Neuronal stem cell (in vitro differentiated cells): ENCODE results near the gene ZDHHC16.

ENCODE experiments used
- DNase-seq: peaks from one replicate; pipeline ENCODE4 v3.0.0-alpha.2; 2013; ENCODE audit warnings: low spot score
- H2AFZ ChIP-seq: one replicate; pipeline ENCODE4 v1.6.1; 2013; ENCODE audit warnings: mild to moderate bottlenecking, low read length, inconsistent platforms
- H2AK5ac ChIP-seq: 2 replicates; pipeline ENCODE4 v1.6.1; 2013; ENCODE audit warnings: low read depth, mild to moderate bottlenecking, inconsistent platforms, low read length, moderate library complexity, mixed read lengths
- H2BK120ac ChIP-seq: 2 replicates; pipeline ENCODE4 v1.6.1; 2013; ENCODE audit warnings: low read depth, mild to moderate bottlenecking, inconsistent platforms, low read length, moderate library complexity, mixed read lengths
- H2BK12ac ChIP-seq: one replicate; pipeline ENCODE4 v1.6.1; 2013; ENCODE audit warnings: low read length, inconsistent platforms
- H2BK15ac ChIP-seq: 2 replicates; pipeline ENCODE4 v1.6.1; 2013; ENCODE audit warnings: mild to moderate bottlenecking, low read length, inconsistent platforms, mixed read lengths
- H2BK5ac ChIP-seq: one replicate; pipeline ENCODE4 v1.6.1; 2013; ENCODE audit warnings: inconsistent platforms, mild to moderate bottlenecking, low read length, moderate library complexity
- H3K14ac ChIP-seq: one replicate; pipeline ENCODE4 v1.6.1; 2013; ENCODE audit warnings: low read length, inconsistent platforms
- H3K18ac ChIP-seq: 2 replicates; pipeline ENCODE4 v1.6.1; 2013; ENCODE audit warnings: low read length, inconsistent platforms
- H3K23ac ChIP-seq: 2 replicates; pipeline ENCODE4 v1.6.1; 2013; ENCODE audit warnings: low read depth, mild to moderate bottlenecking, mixed read lengths, low read length, inconsistent platforms; ENCODE audit not compliant: poor library complexity
- H3K27ac ChIP-seq: replicated peaks from 3 replicates; pipeline ENCODE4 v1.5.1; 2013; ENCODE audit warnings: low read length, inconsistent platforms
- H3K27me3 ChIP-seq, 3 experiments: 2 replicates each; pipeline ENCODE4 v1.6.1; 2013; ENCODE audit warnings: low read length in 3 of 3, mild to moderate bottlenecking in 2 of 3, inconsistent platforms in 1 of 3, low read depth in 1 of 3, mixed read lengths in 1 of 3, moderate library complexity in 1 of 3; ENCODE audit not compliant: control insufficient read depth in 3 of 3, insufficient read depth in 3 of 3
- H3K36me3 ChIP-seq, 2 donors: replicated peaks in 1 of 2; 2 replicates each; pipeline ENCODE4 v1.6.1; 2013; ENCODE audit warnings: low read length in 2 of 2; ENCODE audit not compliant: control insufficient read depth in 2 of 2, insufficient read depth in 2 of 2
- H3K4ac ChIP-seq: 2 replicates; pipeline ENCODE4 v1.6.1; 2013; ENCODE audit warnings: inconsistent platforms, mild to moderate bottlenecking, low read length, moderate library complexity
- H3K4me1 ChIP-seq, 2 donors: 1 replicate in 1 of 2; 2 replicates in 1 of 2; pipeline ENCODE4 v1.6.1; 2013; ENCODE audit warnings: low read length in 2 of 2, low read depth in 1 of 2; ENCODE audit not compliant: control insufficient read depth in 2 of 2, insufficient read depth in 1 of 2
- H3K4me2 ChIP-seq: one replicate; pipeline ENCODE4 v1.6.1; 2013; ENCODE audit warnings: mild to moderate bottlenecking, low read length, inconsistent platforms; ENCODE audit not compliant: insufficient read depth, poor library complexity, severe bottlenecking
- H3K4me3 ChIP-seq, 2 donors: 2 replicates each; pipeline ENCODE4 v1.5.1; 2013; ENCODE audit warnings: low read length in 2 of 2, mild to moderate bottlenecking in 2 of 2, inconsistent platforms in 1 of 2, moderate library complexity in 1 of 2
- H3K79me1 ChIP-seq: one replicate; pipeline ENCODE4 v1.6.1; 2013; ENCODE audit warnings: low read depth, mild to moderate bottlenecking, inconsistent platforms, low read length, moderate library complexity
- H3K9ac ChIP-seq: one replicate; pipeline ENCODE4 v1.6.1; 2013; ENCODE audit warnings: mild to moderate bottlenecking, low read depth, low read length, inconsistent platforms; ENCODE audit not compliant: poor library complexity
- H3K9me3 ChIP-seq, 2 donors: replicated peaks in 1 of 2; 2 replicates each; pipeline versions ENCODE3 to v1.6.1; 2013; ENCODE audit warnings: low read length in 2 of 2, mild to moderate bottlenecking in 2 of 2, inconsistent platforms in 1 of 2, low read depth in 1 of 2, mixed read lengths in 1 of 2, moderate library complexity in 1 of 2; ENCODE audit not compliant: control insufficient read depth in 2 of 2, insufficient read depth in 1 of 2
- H4K8ac ChIP-seq: one replicate; pipeline ENCODE4 v1.6.1; 2013; ENCODE audit warnings: low read depth, mild to moderate bottlenecking, inconsistent platforms, low read length, moderate library complexity
- H4K91ac ChIP-seq: one replicate; pipeline ENCODE4 v1.6.1; 2013; ENCODE audit warnings: low read length, low read depth, mild to moderate bottlenecking, inconsistent platforms; ENCODE audit not compliant: poor library complexity
- WGBS, 2 donors: extraction: QIAGEN DNeasy Blood & Tissue Kit; methylation state at CpG; one replicate each; pipeline ENCODE4 v1.1.7; 2013; ENCODE audit warnings: missing lambda C conversion rate in 2 of 2, mixed read lengths in 1 of 2; ENCODE audit not compliant: insufficient read length in 2 of 2, insufficient replicate concordance in 1 of 2; ENCODE audit errors: extremely low coverage in 2 of 2; 5-methylcytosine and 5-hydroxymethylcytosine counted together

ZDHHC16 gene

DNA sequence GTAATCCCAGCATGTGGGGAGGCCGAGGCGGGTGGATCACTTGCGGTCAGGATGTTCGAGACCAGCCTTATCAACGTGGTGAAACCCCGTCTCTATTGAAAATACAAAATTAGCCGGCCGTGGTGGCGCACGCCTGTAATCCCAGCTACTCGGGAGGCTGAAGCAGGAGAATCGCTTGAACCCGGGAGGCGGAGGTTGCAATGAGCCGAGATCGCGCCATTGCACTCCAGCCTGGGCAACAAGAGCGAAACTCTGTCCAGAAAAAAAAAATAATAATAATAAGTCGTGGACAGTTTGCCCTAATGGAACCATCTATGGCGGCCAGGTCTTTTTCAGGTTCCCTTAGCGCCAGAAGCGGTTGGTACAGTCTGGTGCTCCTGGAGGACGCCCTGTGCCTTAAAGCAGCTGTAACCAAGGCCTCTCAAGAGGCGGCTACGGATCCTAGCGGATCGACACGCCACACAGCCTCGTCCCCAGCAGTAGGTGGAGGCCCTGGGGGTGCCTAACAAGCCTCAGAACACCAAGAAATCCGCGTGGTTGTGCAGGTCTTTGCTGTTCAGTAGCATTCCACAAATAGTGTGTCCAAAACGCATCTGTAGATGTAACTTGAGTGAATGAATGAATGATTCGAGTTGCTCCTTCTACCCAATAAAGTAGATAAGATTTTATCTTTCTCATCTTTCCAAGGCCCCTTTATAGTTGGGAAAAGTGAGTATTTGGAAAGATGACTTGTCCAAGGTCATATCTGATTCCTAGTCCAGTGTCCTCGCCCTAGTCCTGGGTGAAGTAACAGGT, 19.0 kb upstream of the ZDHHC16 start:
- H3K23ac ChIP-seq: no peak overlapping the region
- H3K9ac ChIP-seq: peak overlapping the region; percentile 98
- H3K4me3 ChIP-seq: peak overlapping the region; percentile 98 to 100
- no peak overlapping the region for H2BK12ac ChIP-seq
- peaks cover 21 to 42% of the 10 kb centered on the region in 2 donors for H3K36me3 ChIP-seq
- H3K14ac ChIP-seq: peak overlapping the region; percentile 72
- H2AFZ ChIP-seq: peak overlapping the region; percentile 86
- peak overlapping the region; percentile 84 for H3K4ac ChIP-seq
- peak overlapping the region; percentile 85 for H3K27ac ChIP-seq
- peak overlapping the region; percentile 30 for H2BK5ac ChIP-seq
- no peaks in the 10 kb centered on the region for H3K9me3 ChIP-seq
- H3K79me1 ChIP-seq: peaks cover 4% of the 10 kb centered on the region
- peaks cover 6% of the 10 kb centered on the region in 2 donors for H3K4me1 ChIP-seq
- DNase-seq: no peak
- H3K18ac ChIP-seq: peak overlapping the region; percentile 98
- peak overlapping the region; percentile 63 for H3K4me2 ChIP-seq
- H4K8ac ChIP-seq: no peak overlapping the region
- no peaks in the 10 kb centered on the region for H3K27me3 ChIP-seq
- no CpG with 5 or more reads among the region's 34 CpGs for WGBS, 2 donors
- H4K91ac ChIP-seq: no peak overlapping the region
- H2BK120ac ChIP-seq: peak overlapping the region; percentile 95
- peak overlapping the region; percentile 76 for H2BK15ac ChIP-seq
- H2AK5ac ChIP-seq: peak overlapping the region; percentile 59

DNA sequence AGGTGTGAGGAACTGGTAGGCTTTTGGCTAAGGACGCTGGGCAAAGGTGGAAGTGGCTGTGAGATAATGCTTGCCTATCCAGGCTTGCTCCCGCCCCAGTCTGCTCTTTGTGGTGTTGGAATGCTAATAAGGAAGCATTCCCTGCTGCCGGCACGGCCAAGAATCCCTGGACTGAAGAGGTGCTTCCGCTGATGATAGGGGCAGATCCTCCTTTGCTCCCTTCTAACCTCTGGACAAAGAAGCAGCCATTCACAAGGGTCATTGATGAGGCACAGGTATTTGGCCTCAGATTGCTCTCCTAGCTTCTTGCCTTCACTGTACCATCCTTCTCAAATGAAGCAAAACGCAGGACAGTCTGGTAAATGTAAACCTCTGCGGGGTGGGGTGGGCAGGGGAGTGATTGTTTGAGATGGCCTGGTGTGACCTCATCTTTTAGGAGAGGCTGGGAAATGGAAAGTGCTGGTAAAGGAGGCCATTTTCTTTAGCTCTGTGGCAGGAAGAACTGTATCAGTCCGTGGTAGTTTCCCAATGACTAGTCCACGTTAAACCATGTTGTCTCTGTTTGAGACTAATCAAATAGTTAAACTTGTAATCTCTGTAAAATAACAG, 18.3 kb upstream of the ZDHHC16 start:
- Histone ChIP-seq H3K23ac (no peak overlapping the region), H3K9me3 (no peaks in the 10 kb centered on the region), H2AK5ac (no peak overlapping the region), H2BK5ac (no peak overlapping the region), H2AFZ (no peak overlapping the region), H3K79me1 (peaks cover 4% of the 10 kb centered on the region), H3K4ac (no peak overlapping the region), H3K14ac (no peak overlapping the region), H3K4me1 (peaks cover 6% of the 10 kb centered on the region in 2 donors), H3K9ac (peak overlapping the region; percentile 14), H3K18ac (no peak overlapping the region), H3K4me3 (peak overlapping the region; percentile 98 to 100), H4K91ac (no peak overlapping the region), H3K27ac (peak overlapping the region; percentile 85), H4K8ac (no peak overlapping the region), H2BK12ac (no peak overlapping the region), H3K27me3 (no peaks in the 10 kb centered on the region), H3K4me2 (peak overlapping the region; percentile 63), H2BK120ac (no peak overlapping the region), H2BK15ac (no peak overlapping the region), H3K36me3 (peaks cover 21 to 45% of the 10 kb centered on the region in 2 donors)
- DNase-seq: peak; percentile 63
- WGBS, 2 donors: no CpG with 5 or more reads among the region's 9 CpGs

DNA sequence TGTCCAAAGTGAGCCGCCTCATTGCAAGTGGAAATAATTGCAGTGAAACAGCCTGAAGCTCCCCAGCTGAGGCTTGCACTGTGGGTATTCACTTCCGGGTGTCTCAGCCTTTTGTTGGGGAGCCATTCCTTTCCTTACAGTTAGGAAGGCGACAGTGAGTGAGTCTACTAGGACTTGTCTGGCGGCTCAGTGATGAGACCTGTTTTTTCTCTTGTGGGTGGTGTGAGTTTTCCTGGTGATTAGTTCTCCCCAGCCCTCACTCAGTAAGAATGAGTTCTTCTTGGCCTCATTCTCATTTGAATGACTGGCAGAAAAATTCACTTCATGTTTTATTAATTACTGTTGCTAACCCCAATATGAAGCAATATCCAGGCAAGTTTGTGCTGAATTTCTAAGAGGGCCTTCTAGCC, 17.4 kb upstream of the ZDHHC16 start:
- Histone ChIP-seq H3K36me3 (peaks cover 25 to 50% of the 10 kb centered on the region in 2 donors), H2AFZ (no peak overlapping the region), H2BK15ac (no peak overlapping the region), H2BK120ac (no peak overlapping the region), H3K4me3 (peak overlapping the region in 1 of 2 donors; percentile 98), H2BK12ac (no peak overlapping the region), H3K14ac (no peak overlapping the region), H2AK5ac (no peak overlapping the region), H3K9me3 (no peaks in the 10 kb centered on the region), H3K79me1 (peaks cover 4% of the 10 kb centered on the region), H3K4me2 (peak overlapping the region; percentile 15), H4K8ac (no peak overlapping the region), H3K18ac (no peak overlapping the region), H4K91ac (no peak overlapping the region), H2BK5ac (no peak overlapping the region), H3K27ac (peak overlapping the region; percentile 29), H3K4me1 (peaks cover 6% of the 10 kb centered on the region in 2 donors), H3K4ac (no peak overlapping the region), H3K27me3 (no peaks in the 10 kb centered on the region), H3K9ac (no peak overlapping the region), H3K23ac (no peak overlapping the region)
- no peak for DNase-seq
- whole genome bisulfite sequencing, 2 donors: no CpG with 5 or more reads among the region's 4 CpGs

DNA sequence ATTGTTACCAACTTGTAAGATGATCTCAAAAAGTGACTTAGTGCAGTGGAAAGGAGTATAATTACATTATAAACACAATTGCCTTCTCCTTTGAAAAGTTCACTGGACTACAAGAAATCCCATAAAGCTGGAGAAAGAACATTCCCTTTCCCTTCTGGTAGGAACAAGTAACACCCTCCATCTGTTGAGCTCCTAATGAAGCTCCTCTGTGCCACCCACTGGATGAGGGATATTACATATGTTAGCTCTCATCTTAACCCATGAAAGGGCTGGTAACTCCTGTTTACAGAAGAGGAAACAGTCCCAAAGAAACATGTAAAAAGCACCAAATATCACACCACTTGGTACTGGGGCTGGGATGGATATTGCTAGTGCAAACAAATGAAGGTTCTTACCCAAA, 11.9 kb upstream of the ZDHHC16 start:
- Histone ChIP-seq H3K79me1 (no peaks in the 10 kb centered on the region), H3K36me3 (peaks cover 42 to 88% of the 10 kb centered on the region in 2 donors)

More for the DNA sequence above, 11.9 kb upstream of the ZDHHC16 start:
- Histone ChIP-seq H3K18ac (no peak overlapping the region), H3K14ac (no peak overlapping the region), H3K4ac (no peak overlapping the region), H3K27ac (no peak overlapping the region), H3K4me3 (no peak overlapping the region), H3K4me2 (no peak overlapping the region), H4K91ac (no peak overlapping the region), H3K27me3 (no peaks in the 10 kb centered on the region), H2BK15ac (no peak overlapping the region), H3K23ac (no peak overlapping the region), H2AK5ac (no peak overlapping the region), H2BK5ac (no peak overlapping the region), H2BK12ac (no peak overlapping the region), H3K4me1 (no peaks in the 10 kb centered on the region), H2AFZ (no peak overlapping the region), H3K9me3 (no peaks in the 10 kb centered on the region), H2BK120ac (no peak overlapping the region), H4K8ac (no peak overlapping the region), H3K9ac (no peak overlapping the region)
- DNase-seq: no peak
